ENCODE data around the gene TRIM17. TPM values are rescaled to one million over a fixed set of nuclear protein-coding genes. Genes with fewer than 3 reads are reported as not detected.

The TRIM17 gene
- total RNA-seq, 1 donor: under 0.01 TPM

DNA sequence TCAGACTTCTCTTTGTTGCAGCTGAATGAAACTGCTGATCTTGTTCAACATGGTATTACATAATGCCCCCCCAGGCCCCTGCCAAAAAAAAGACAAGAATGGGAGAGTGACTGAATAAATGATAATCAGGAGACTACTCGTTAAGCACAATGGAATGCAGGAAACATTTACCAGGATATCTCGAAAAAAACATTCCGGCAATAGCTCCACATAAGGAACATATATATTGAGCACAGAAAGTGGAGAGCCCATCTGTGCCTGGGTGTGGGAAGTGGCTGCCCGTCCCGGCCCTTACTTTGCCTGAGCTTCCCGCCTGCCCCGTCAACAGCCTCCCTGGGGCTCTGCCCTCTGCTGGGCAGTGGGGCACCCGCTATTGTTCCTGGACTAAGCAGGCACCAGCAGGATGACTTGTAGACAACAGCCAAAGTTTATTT is 23.4 kb downstream of the TRIM17 start:
- H3K9me3 ChIP-seq (ENCODE audit: low read depth, low read length): no peaks in the 10 kb centered on the region
- peak; percentile 97 for DNase-seq (ENCODE audit: insufficient read length, low spot score, missing footprints)
- H3K36me3 ChIP-seq (ENCODE audit: insufficient read depth, low read length): peaks cover 34% of the 10 kb centered on the region
- H3K27me3 ChIP-seq (ENCODE audit: insufficient read depth, low read length): no peaks in the 10 kb centered on the region
- TF ChIP-seq CTCF (IDR thresholded peaks at IDR 0.05; ENCODE audit: extremely low read depth, low read depth, low read length): peak; percentile 70
- no peak overlapping the region for H3K4me2 ChIP-seq (ENCODE audit: insufficient read depth, low read length)
- peak overlapping the region; percentile 53 for H2AFZ ChIP-seq (ENCODE audit: low read length)
- H4K20me1 ChIP-seq (ENCODE audit: insufficient read depth, low read length): peaks cover 17% of the 10 kb centered on the region
- no peaks in the 10 kb centered on the region for H3K79me2 ChIP-seq (ENCODE audit: insufficient read depth, low read length)
- peak overlapping the region; percentile 12 for H3K27ac ChIP-seq (ENCODE audit: low read depth, low read length)
- peaks cover 12% of the 10 kb centered on the region for H3K4me1 ChIP-seq (ENCODE audit: insufficient read depth, low read length)
- no peak overlapping the region for H3K4me3 ChIP-seq (ENCODE audit: insufficient read depth, low read length)

GRCh38 chr1:228392111-228392936 is 24.3 kb downstream of the TRIM17 start:
- Histone ChIP-seq H3K4me1 (ENCODE audit: insufficient read depth, low read length) (peaks cover 12% of the 10 kb centered on the region), H3K9me3 (ENCODE audit: low read depth, low read length) (no peaks in the 10 kb centered on the region), H4K20me1 (ENCODE audit: insufficient read depth, low read length) (peaks cover 14% of the 10 kb centered on the region), H3K36me3 (ENCODE audit: insufficient read depth, low read length) (peaks cover 29% of the 10 kb centered on the region), H3K4me3 (ENCODE audit: insufficient read depth, low read length) (no peak overlapping the region), H2AFZ (ENCODE audit: low read length) (no peak overlapping the region), H3K79me2 (ENCODE audit: insufficient read depth, low read length) (no peaks in the 10 kb centered on the region), H3K4me2 (ENCODE audit: insufficient read depth, low read length) (no peak overlapping the region), H3K27me3 (ENCODE audit: insufficient read depth, low read length) (no peaks in the 10 kb centered on the region), H3K27ac (ENCODE audit: low read depth, low read length) (no peak overlapping the region)
- DNase-seq (ENCODE audit: insufficient read length, low spot score, missing footprints): peak; percentile 25
- TF ChIP-seq CTCF (IDR thresholded peaks at IDR 0.05; ENCODE audit: extremely low read depth, low read depth, low read length): no peak

DNA sequence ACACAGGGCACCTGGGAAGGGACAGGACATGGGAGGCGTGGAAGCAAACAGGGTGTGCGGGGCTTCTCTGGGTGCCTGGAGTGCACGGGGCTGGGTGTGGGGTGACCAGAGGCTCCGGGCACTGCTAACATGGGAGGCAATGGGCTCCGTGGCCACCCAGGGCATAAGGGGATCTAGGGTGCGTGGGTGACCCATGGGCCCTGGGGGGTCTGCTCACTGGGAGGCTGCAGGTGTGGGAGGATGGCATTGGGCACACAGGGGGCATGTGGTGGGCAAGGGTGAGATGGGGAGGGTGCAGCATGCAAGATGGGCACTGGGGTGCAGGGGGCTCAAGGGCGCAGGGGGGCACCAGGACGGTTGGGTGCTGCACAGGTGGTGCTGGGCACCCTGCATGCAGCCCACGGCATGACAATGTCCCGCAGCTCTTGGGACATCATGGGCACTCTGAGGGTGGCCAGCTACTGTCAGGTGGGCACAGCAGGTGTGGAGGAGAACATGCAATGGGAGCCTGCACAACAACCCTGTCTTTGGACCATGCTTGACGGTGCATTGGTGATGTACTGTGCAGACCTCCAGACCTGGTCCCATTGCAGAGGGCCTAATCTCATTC is 25.1 kb downstream of the TRIM17 start:
- Histone ChIP-seq H2AFZ (ENCODE audit: low read length) (no peak overlapping the region), H3K4me1 (ENCODE audit: insufficient read depth, low read length) (peaks cover 12% of the 10 kb centered on the region), H3K36me3 (ENCODE audit: insufficient read depth, low read length) (peaks cover 24% of the 10 kb centered on the region), H3K79me2 (ENCODE audit: insufficient read depth, low read length) (no peaks in the 10 kb centered on the region), H3K4me2 (ENCODE audit: insufficient read depth, low read length) (no peak overlapping the region), H4K20me1 (ENCODE audit: insufficient read depth, low read length) (peaks cover 14% of the 10 kb centered on the region), H3K27me3 (ENCODE audit: insufficient read depth, low read length) (no peaks in the 10 kb centered on the region), H3K4me3 (ENCODE audit: insufficient read depth, low read length) (no peak overlapping the region), H3K9me3 (ENCODE audit: low read depth, low read length) (no peaks in the 10 kb centered on the region), H3K27ac (ENCODE audit: low read depth, low read length) (no peak overlapping the region)
- TF ChIP-seq CTCF (IDR thresholded peaks at IDR 0.05; ENCODE audit: extremely low read depth, low read depth, low read length): no peak
- no peak for DNase-seq (ENCODE audit: insufficient read length, low spot score, missing footprints)

DNA sequence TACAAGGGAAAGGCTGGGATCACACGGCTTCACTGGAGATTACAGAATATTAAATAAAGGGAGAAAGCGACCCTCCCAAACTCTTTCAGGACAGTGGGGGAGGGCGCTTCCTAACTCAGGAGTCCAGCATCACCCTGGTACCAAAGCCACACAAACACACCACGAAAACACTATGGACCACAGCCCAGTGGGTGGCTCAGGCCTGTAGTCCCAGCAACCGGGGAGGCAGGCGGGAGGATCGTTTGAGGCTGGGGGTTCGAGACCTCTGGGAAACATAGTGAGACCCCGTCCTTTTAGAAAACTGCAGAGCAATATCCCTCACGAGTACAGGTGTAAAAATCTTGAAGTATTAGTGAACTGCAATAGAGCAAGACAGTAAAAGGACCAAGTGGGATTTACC is 26.0 kb downstream of the TRIM17 start:
- Histone ChIP-seq H3K36me3 (ENCODE audit: insufficient read depth, low read length) (peaks cover 15% of the 10 kb centered on the region), H3K9me3 (ENCODE audit: low read depth, low read length) (no peaks in the 10 kb centered on the region), H3K4me3 (ENCODE audit: insufficient read depth, low read length) (no peak overlapping the region), H2AFZ (ENCODE audit: low read length) (no peak overlapping the region), H3K4me1 (ENCODE audit: insufficient read depth, low read length) (peaks cover 12% of the 10 kb centered on the region), H3K79me2 (ENCODE audit: insufficient read depth, low read length) (no peaks in the 10 kb centered on the region), H4K20me1 (ENCODE audit: insufficient read depth, low read length) (peaks cover 14% of the 10 kb centered on the region), H3K27me3 (ENCODE audit: insufficient read depth, low read length) (no peaks in the 10 kb centered on the region), H3K4me2 (ENCODE audit: insufficient read depth, low read length) (no peak overlapping the region), H3K27ac (ENCODE audit: low read depth, low read length) (no peak overlapping the region)
- no peak for TF ChIP-seq CTCF (IDR thresholded peaks at IDR 0.05; ENCODE audit: extremely low read depth, low read depth, low read length)
- peak; percentile 62 for DNase-seq (ENCODE audit: insufficient read length, low spot score, missing footprints)
